Hepatocyte (in vitro differentiated cells): ENCODE data around the gene PDHB.

Source experiments
- CTCF ChIP-seq: fragments of 200-600 bp; sonication (generic); IDR thresholded peaks from 2 replicates; pipeline ENCODE4 v1.5.1; 2016; ENCODE audit warnings: antibody characterized with exemption, mild to moderate bottlenecking; ENCODE audit not compliant: poor library complexity
- EZH2phosphoT487 ChIP-seq: fragments of 200-600 bp; sonication (generic); IDR thresholded peaks from one replicate; pipeline ENCODE4 v1.6.1; 2018; ENCODE audit warnings: antibody characterized with exemption, mild to moderate bottlenecking, low read depth, moderate library complexity; ENCODE audit not compliant: unreplicated experiment, severe bottlenecking

DNA sequence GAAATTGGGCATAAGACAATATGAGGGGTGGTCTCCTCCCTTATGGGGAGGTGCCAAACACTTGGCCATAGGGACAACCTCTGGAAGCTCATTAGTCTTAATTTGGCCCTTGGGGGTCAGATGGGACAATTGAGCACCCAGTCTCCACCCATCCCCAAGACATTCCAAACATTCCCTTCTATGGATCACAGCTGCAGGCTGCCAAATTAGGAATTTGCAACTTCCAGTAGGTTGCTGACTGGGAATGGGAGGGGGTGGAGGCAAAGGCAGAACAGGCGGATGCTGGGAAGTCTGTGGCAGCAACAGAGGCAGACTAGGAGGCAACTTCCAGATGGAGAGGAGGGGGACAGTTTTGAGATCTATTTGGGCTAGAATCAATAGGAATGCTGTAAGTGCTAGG is 1.4 kb upstream of the PDHB start:
- TF ChIP-seq CTCF, result no peak
- no peak for TF ChIP-seq EZH2phosphoT487
